Measurements from ENCODE around the gene SAMHD1.
"Not testable (repeated sequence)": the region's sequence is repeated elsewhere in the genome, so short reads cannot be mapped to it uniquely, and the experiment has no call there.

Gene SAMHD1

GRCh38 chr20:36956016-36956415, 4.5 kb upstream of the SAMHD1 start:
- DNase-seq (ENCODE audit: low spot score): no peak

- DNase-seq (ENCODE audit: low spot score): no peak
Measured at GRCh38 chr20:36951979-36952738, 651 bp upstream of the SAMHD1 start.

- peak; percentile 49 for DNase-seq (ENCODE audit: low spot score)
Measured at GRCh38 chr20:36950414-36951197, 902 bp downstream of the SAMHD1 start.

- DNase-seq (ENCODE audit: low spot score): peak; percentile 44
Measured at GRCh38 chr20:36941401-36941835, 10.1 kb downstream of the SAMHD1 start.

GRCh38 chr20:36937402-36937770, 14.1 kb downstream of the SAMHD1 start:
- no peak for DNase-seq (ENCODE audit: low spot score)

- DNase-seq (ENCODE audit: low spot score): not testable (repeated sequence)
Measured at GRCh38 chr20:36936761-36937401, 14.6 kb downstream of the SAMHD1 start.

- no peak for DNase-seq (ENCODE audit: low spot score)
Measured at GRCh38 chr20:36936341-36936740, 15.2 kb downstream of the SAMHD1 start.

- DNase-seq (ENCODE audit: low spot score): not testable (repeated sequence)
Measured at GRCh38 chr20:36933571-36933970, 17.9 kb downstream of the SAMHD1 start.

- DNase-seq (ENCODE audit: low spot score): no peak
Measured at GRCh38 chr20:36932476-36933426, 18.8 kb downstream of the SAMHD1 start.

- DNase-seq (ENCODE audit: low spot score): not testable (repeated sequence)
Measured at GRCh38 chr20:36932067-36932466, 19.4 kb downstream of the SAMHD1 start.

GRCh38 chr20:36929691-36930090, 21.8 kb downstream of the SAMHD1 start:
- DNase-seq (ENCODE audit: low spot score): no peak

- DNase-seq (ENCODE audit: low spot score): no peak
Measured at GRCh38 chr20:36929290-36929689, 22.2 kb downstream of the SAMHD1 start.

GRCh38 chr20:36927704-36928103, 23.8 kb downstream of the SAMHD1 start:
- no peak for DNase-seq (ENCODE audit: low spot score)

GRCh38 chr20:36926653-36927200, 24.8 kb downstream of the SAMHD1 start:
- no peak for DNase-seq (ENCODE audit: low spot score)

- DNase-seq (ENCODE audit: low spot score): no peak
Measured at GRCh38 chr20:36925234-36925633, 26.3 kb downstream of the SAMHD1 start.

GRCh38 chr20:36924167-36925045, 27.1 kb downstream of the SAMHD1 start:
- DNase-seq (ENCODE audit: low spot score): no peak

- DNase-seq (ENCODE audit: low spot score): no peak
Measured at GRCh38 chr20:36920334-36920730, 31.2 kb downstream of the SAMHD1 start.

- peak; percentile 74 for DNase-seq (ENCODE audit: low spot score)
Measured at GRCh38 chr20:36919715-36920333, 31.7 kb downstream of the SAMHD1 start.

- DNase-seq (ENCODE audit: low spot score): no peak
Measured at GRCh38 chr20:36917943-36918342, 33.6 kb downstream of the SAMHD1 start.

- DNase-seq (ENCODE audit: low spot score): no peak
Measured at GRCh38 chr20:36917240-36917639, 34.3 kb downstream of the SAMHD1 start.

Measured in CD4-positive, alpha-beta T cell treated with Interleukin-15 for 4 hours (primary cell).